Mucosa of descending colon (tissue), 3 donors: ENCODE results near the gene WDR17. TPM values are rescaled to one million over a fixed set of nuclear protein-coding genes. Genes with fewer than 3 reads are reported as not detected.
A peak's percentile ranks its signal among the peaks of the same experiment; 100 is the strongest.

ENCODE experiments used
- ATAC-seq: fragments of 200-7000 bp; cut with Tn5 transposase; one replicate; pipeline ENCODE4 v1.9.1; 2020; ENCODE audit warnings: mild to moderate bottlenecking, moderate library complexity
- DNase-seq, 3 donors: peaks; one replicate each; pipeline ENCODE4 v3.0.0-alpha.2; 2020
- H3K36me3 ChIP-seq: fragments of 200-600 bp; one replicate; pipeline ENCODE4 v1.8.0; 2021; ENCODE audit warnings: low read depth, mild to moderate bottlenecking
- H3K4me1 ChIP-seq: fragments of 200-600 bp; one replicate; pipeline ENCODE4 v1.8.0; 2021; ENCODE audit warnings: low read depth, mild to moderate bottlenecking
- H3K4me3 ChIP-seq: fragments of 200-600 bp; one replicate; pipeline ENCODE4 v1.8.0; 2021; ENCODE audit warnings: mild to moderate bottlenecking
- H3K9me3 ChIP-seq: fragments of 200-600 bp; one replicate; pipeline ENCODE4 v1.8.0; 2021; ENCODE audit warnings: mild to moderate bottlenecking
- CTCF ChIP-seq: fragments of 200-600 bp; IDR thresholded peaks from one replicate; pipeline ENCODE4 v1.8.0; 2022; ENCODE audit warnings: antibody characterized with exemption, mild to moderate bottlenecking
- intact Hi-C, 2 donors: fragments of 100-400 bp; cut with DNase I in 1 of 2; cut with micrococcal nuclease in 1 of 2; formaldehyde crosslinking; loops; one replicate each; pipeline versions ENCODE4 v1.11.0 to v1.11.1; 2022; cut with DNase I, micrococcal nuclease
- long read RNA-seq, 2 donors: library from polyadenylated mRNA; unstranded; transcript quantifications; one replicate each; pipeline ENCODE4 v2.0.0, GENCODE V29; 2019 to 2021
- total RNA-seq, 3 donors: library from RNA; stranded (reverse); fragmentation: NEBNext Ultra II Directional in 2 of 3; extraction: Animal tissue kit (Norgen Biotek cat#: 25700) in 2 of 3; gene quantifications; one replicate each; pipeline versions ENCODE4 v1.2.1 to v1.2.4, GENCODE V29; 2021 to 2023
- donor health status: DM: no; HTN: no; CAD: no; lungs with moderate emphysema.
- donor health status: DM: no; HTN: no; CAD: no.
- donor health status: DM: no; HTN: yes; CAD: no.

The WDR17 gene
- 1 to 10 TPM; 1.8 to 4.9 (median 2.4) TPM for total RNA-seq
- long read RNA-seq, donor 1: 0 reads
- long read RNA-seq, donor 2: 0 reads

GRCh38 chr4:176065435-176066291 is at the start of gene WDR17:
TSS of gene WDR17 (plus strand) at chr4:176065841. CDS start at chr4:176111581, 45,740 bp downstream.
- no peak for TF ChIP-seq CTCF
- ATAC-seq: peak; percentile 98
- Histone ChIP-seq H3K4me3 (peak within 1 kb of the TSS; percentile 21), H3K36me3 (no peaks in the 10 kb centered on the region), H3K9me3 (no peaks in the 10 kb centered on the region), H3K4me1 (peaks cover 4% of the 10 kb centered on the region)
- intact Hi-C loops: no loop called here
- peak; percentile 77 to 88 (median 81) for DNase-seq

- H3K4me3 ChIP-seq: no peak overlapping the region
- intact Hi-C loops: no loop called here
- no peak for TF ChIP-seq CTCF
- ATAC-seq (no peak), DNase-seq (no peak)
- no peaks in the 10 kb centered on the region for H3K9me3 ChIP-seq
- H3K36me3 ChIP-seq: no peaks in the 10 kb centered on the region
- H3K4me1 ChIP-seq: no peaks in the 10 kb centered on the region
These were observed 49.0 kb upstream of the WDR17 start for GRCh38 chr4:176016601-176017000.

- TF ChIP-seq CTCF: no peak
- no peaks in the 10 kb centered on the region for H3K36me3 ChIP-seq
- no peak for ATAC-seq
- DNase-seq: no peak
- no peaks in the 10 kb centered on the region for H3K9me3 ChIP-seq
- no peak overlapping the region for H3K4me3 ChIP-seq
- H3K4me1 ChIP-seq: no peaks in the 10 kb centered on the region
- intact Hi-C loops: no loop called here
These were observed 45.1 kb upstream of the WDR17 start for GRCh38 chr4:176020481-176021085.

GRCh38 chr4:176030391-176030790 is 35.2 kb upstream of the WDR17 start:
- DNase-seq (no peak), ATAC-seq (no peak)
- TF ChIP-seq CTCF: no peak
- Histone ChIP-seq H3K4me3 (no peak overlapping the region), H3K4me1 (no peaks in the 10 kb centered on the region), H3K36me3 (no peaks in the 10 kb centered on the region), H3K9me3 (no peaks in the 10 kb centered on the region)
- intact Hi-C loops: no loop called here

GRCh38 chr4:176031922-176032321 is 33.7 kb upstream of the WDR17 start:
- TF ChIP-seq CTCF: no peak
- Histone ChIP-seq H3K36me3 (no peaks in the 10 kb centered on the region), H3K9me3 (no peaks in the 10 kb centered on the region), H3K4me3 (no peak overlapping the region), H3K4me1 (no peaks in the 10 kb centered on the region)
- intact Hi-C loops: no loop called here
- DNase-seq (no peak), ATAC-seq (no peak)
